GM18907 (cell line): Measurements from ENCODE around the gene TNPO1.

ENCODE experiments used
- ATAC-seq: cut with Tn5 transposase; IDR thresholded peaks from one replicate; pipeline ENCODE4 v1.9.1; 2021; ENCODE audit warnings: mild to moderate bottlenecking, moderate library complexity; ENCODE audit not compliant: unreplicated experiment

The TNPO1 gene

GRCh38 chr5:72850113-72850512 is 33.7 kb downstream of the TNPO1 start:
- ATAC-seq: no peak

- no peak for ATAC-seq
Measured at GRCh38 chr5:72852356-72852755, 35.9 kb downstream of the TNPO1 start.

DNA sequence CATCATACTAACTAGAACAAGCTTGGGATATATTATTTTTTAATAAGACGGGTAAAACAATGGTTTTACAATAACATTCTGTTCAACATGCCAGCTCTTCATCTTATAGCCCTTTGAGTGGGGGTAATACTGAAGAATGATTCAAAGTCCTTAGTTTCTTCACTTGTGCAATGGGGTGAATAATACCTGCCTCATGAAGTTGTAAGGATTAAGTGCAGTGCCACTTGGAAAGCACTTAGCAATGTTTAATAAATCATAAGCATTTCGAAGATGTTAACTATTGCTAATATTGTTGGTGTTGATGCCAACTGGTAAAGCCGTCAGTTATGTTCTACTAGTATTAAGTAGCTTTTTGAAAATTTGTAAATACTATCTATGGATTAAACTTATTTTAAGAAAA is 38.0 kb downstream of the TNPO1 start:
- no peak for ATAC-seq

DNA sequence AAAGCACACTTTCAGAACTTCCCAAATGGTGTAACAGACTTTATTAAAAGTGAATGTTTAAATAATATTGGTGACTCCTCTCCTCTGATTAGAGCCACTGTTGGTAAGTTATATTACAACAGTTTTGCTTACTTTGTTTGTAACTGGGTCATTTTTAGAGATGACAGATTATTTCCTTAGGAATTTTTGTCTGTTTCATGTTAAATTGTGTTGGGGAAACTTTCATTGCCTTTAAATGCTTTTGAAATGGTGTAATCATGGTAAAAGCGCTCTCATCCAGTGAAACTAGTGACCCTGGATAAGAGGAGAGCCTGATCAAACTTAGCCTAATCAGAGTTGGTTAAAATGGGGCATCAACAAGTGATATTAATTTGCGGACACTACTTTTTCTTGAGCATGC is 39.4 kb downstream of the TNPO1 start:
- no peak for ATAC-seq

DNA sequence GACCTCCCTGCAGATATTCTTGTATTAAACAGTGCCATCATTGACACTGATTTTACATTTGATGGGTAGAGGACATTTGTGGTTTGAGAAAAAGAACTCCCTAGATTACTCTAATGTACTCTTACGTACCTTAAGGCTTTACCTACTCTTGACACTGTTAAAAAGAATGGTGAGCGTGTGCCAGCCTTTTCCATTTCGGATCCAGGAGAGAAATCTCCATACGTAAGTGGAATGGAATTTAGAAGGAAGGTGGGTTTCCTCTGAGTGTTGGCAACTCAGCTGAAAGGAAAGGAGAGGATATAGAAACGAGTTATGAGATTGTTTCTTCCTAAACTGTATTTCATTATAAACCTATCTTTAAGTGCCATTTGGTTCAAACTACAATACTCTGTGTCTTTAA is 40.9 kb downstream of the TNPO1 start:
- no peak for ATAC-seq

DNA sequence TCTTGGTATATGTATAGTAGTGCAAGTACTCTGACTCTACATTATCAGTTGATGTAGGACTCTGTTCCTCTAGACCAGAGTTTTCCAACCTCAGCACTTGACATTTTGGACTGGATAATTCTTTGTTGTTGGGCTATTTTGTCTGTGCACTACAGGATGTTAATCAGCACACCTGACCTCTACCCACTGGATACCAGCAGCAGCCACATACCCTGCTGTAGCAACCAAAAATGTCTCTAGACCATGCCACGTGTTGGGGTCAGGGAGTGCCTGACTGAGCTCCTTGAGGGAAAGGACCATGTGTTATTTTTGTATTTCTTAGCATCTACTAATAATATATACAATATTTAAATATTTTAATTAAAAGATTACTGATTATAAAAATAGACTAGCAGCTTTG is 42.7 kb downstream of the TNPO1 start:
- ATAC-seq: no peak

- no peak for ATAC-seq
Measured at GRCh38 chr5:72860499-72860898, 44.0 kb downstream of the TNPO1 start.

DNA sequence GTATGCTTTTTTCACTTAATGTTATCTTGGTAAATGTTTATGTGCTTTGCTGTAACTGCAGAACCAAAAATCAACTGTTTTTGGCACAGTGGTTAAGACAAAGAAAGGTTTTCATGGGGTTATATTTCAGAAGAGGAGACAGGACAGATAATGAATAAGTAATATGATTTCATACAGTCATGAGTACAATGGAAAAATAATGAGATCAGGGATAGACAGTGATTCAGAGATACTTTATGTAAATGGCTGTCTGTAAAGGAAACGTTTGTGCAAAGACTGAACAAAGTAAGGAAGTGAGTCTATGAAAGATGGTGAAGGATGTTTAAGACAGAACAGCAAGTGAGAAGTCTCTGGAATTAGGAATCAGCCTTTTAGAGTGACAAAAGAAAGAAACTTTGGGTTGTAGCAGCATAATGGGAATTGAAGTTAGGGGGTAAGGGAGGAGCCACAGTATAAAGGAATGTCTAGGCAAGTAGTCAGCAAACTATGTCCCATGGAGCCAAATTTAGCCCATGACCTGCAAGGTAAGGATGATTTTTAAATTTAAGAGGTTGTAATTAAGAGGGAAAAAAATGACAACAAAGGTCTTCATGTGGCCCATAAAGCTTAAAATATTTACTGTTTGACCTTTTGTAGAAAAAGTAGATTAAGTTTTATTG is 55.0 kb downstream of the TNPO1 start:
- no peak for ATAC-seq

DNA sequence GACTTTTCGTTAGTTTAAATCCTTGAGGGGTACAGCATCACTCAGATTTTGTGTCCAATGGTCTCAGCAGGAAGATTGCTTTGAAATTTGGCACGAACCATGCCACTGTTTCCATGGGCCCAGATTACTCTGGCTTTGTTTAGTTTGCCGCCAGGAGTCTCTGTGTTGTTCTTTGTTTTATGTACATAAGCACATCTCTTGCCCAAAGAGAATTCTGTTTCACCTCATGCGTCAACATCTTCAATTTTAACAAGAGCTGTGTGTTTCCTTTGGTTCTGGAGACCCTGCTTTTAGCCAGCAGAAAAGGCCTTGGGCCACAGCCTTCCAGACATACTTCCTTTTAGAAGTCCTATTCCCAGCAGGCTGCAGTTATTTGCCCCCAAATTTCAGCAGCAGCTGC is 62.4 kb downstream of the TNPO1 start:
- no peak for ATAC-seq

DNA sequence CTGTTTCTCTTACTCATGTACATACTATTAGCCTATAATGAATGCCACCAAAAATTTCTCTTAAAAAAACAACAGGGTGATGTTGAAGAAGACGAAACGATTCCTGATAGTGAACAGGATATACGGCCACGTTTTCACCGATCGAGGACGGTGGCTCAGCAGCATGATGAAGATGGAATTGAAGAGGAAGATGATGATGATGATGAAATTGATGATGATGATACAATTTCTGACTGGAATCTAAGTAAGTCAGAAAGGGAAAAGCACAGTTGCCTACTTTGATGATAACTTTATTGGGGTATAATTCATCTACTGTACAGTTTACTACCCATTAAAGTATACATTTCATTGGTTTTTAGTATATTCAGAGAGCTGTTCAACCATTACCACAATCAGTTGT is 66.5 kb downstream of the TNPO1 start:
- ATAC-seq: no peak

GRCh38 chr5:72883850-72884249 is 67.4 kb downstream of the TNPO1 start:
- ATAC-seq: no peak

DNA sequence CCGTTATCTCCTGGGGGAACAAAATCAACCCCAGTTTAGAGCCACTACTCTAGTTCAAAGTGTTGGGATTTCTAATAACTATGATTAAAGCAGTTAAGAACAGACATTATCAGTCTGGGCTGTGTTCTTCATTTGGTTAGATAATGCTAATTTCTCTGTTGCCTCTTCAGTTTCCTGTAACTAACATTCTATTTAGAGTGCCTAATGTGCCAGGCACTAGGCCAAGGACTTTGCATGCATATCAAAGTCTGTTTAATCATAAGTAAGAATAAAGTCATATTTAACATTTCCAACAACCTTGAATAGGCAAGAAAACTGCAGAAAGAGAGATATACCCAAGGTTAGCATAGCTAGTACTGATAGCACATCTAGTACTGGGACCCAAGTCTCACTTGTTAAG is 68.4 kb downstream of the TNPO1 start:
- ATAC-seq: no peak

DNA sequence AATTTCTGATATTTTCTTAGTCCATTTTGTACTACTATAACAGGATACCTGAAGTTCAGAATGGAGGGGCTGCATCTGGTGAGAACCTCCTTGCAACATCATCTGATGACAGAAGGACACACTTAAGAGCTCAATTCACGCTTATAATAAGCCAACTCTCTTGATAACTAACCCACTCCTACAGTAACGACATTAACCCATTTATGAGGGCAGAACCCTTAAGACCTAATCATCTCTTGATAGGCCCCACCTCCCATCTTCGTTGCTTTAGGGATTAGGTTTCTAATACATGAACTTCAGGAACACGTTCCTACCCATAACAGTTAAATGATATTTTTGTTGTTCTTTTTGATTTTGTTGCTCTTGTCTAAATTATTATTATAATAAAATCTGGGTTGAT is 69.4 kb downstream of the TNPO1 start:
- no peak for ATAC-seq

DNA sequence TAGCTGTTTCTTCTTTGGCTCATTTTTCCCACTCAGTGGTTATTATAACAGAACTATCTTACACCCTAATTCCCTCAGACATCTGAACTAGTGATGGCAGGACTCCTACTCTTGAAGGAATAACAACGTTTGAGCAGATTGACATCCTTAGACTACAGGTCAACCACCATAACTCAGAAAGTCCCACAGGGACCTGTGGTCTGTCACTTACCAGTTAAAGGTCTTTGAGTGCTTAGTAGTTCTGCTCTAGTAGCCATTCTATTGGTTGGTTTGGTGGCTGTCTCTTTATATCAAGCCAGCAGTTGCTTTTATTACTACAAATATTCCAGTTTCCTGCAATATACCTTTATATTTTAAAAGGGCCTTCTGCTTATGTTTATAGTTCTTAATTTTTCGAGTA is 72.1 kb downstream of the TNPO1 start:
- no peak for ATAC-seq

GRCh38 chr5:72889324-72889723 is 72.9 kb downstream of the TNPO1 start:
- ATAC-seq: no peak

GRCh38 chr5:72892846-72893245 is 76.4 kb downstream of the TNPO1 start:
- no peak for ATAC-seq

DNA sequence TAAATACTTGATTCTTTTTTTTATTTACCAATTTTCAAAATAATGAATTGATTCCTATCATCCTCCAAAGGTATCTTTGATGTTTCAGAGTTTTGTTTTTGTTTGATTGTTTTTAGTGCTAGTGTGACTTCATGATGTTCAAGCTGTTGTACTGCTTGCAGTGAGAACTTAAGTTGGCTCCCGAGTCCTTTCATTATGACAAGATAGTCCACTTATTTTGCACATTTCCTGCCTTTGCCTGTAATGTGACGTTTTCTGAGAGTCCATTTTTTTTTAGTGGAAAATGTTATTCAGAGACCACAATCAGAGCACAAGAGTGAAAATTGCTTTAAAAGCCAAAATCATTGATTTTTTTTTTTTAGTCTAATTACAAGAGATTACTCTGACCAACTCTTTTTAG is 79.3 kb downstream of the TNPO1 start:
- ATAC-seq: no peak

DNA sequence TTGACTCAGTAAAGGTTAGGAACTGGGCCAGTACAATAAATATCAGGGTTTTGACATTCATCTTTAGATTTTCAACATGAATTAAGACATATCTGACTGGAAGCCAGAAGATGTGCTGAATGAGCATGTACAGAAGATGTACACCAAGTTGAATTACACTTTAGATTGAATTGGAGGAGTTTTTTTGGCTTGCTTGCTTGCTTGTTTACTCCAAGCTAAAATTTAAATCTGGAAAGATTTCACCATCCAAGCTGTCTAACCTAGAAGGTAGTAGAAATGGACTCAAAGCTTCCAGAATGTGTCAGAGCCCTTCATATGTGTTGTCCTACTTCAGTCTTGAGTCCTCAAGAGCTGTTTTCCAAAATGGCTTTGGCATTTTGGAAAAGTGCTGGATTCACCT is 90.3 kb downstream of the TNPO1 start:
- ATAC-seq: no peak

GRCh38 chr5:72908664-72909063 is 92.2 kb downstream of the TNPO1 start:
- no peak for ATAC-seq

GRCh38 chr5:72917371-72917776 is 100.9 kb downstream of the TNPO1 start:
- ATAC-seq: no peak

DNA sequence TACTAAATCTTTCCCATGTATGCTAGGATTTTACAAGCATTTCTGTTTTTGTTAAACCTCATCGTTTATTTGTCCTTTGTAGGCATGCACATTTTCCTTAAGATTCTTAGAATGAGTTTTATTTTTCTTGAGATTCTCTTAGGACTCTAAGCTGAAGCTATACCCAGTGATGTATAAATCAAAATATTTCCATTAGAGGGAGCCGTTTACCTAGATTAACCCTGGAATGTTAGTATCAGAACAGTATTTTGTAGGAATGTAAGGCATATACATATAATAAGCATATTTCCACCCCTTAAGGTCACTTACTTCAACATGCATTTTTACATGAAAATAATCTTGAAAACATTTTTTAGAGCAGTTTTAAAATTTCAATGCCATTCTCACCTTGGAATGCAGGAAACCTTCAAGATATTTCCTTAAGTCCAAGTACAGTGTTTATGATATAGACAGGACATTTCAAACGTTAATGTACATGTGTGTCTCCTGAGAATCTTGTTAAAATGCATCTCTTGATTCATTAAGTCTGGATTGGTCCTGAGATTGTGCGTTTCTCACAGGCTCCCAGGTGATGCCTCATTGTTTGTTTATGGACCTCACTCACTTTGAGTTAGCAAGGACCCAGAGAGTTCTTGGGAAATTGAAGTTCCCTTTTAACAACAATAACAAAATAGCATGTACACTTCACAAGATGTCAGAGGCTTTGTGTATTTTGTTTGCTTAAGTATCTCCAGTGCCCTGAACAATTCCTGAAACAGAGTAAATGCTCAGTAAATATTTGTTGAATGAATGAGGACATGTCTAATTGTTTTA is 104.4 kb downstream of the TNPO1 start:
- no peak for ATAC-seq

GRCh38 chr5:72921886-72922285 is 105.4 kb downstream of the TNPO1 start:
- ATAC-seq: no peak

DNA sequence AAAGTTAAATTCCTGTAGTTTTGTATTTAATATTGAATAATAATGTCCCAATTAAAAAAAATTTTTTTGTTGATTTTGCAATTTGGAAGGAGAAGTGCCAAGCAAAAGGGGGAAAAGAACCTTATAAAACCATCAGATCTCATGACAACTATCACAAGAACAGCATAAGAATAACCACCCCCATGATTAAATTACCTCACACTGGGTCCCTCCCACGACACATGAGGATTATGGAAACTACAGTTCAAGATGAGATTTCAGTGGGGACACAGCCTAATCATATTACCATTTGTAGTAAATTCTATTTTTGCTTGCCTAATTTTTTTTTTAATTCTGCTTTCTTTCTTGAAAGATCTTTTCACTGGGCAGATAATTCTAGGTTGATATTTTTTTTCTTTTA is 106.0 kb downstream of the TNPO1 start:
- ATAC-seq: no peak
